GM13977 (cell line): ENCODE data around the gene LARP1.

Experiments used
- DNase-seq: peaks from one replicate; pipeline ENCODE4 v3.0.0; 2012; ENCODE audit warnings: low spot score
- CTCF ChIP-seq: IDR thresholded peaks from 2 replicates; pipeline ENCODE4 v1.5.1; 2012; ENCODE audit warnings: mild to moderate bottlenecking, control low read depth; ENCODE audit not compliant: insufficient read depth; ENCODE audit errors: extremely low read depth, missing control alignments
- in situ Hi-C: fragments of 300-500 bp; cut with MboI; formaldehyde crosslinking; loops from one replicate; pipeline ENCODE4 v1.12.0; 2022; ENCODE audit warnings: low sequenced_read_pairs, low pct_unique_long_range_greater_than_20kb, mixed read lengths, inconsistent platforms; ENCODE audit not compliant: unreplicated experiment

The LARP1 gene

GRCh38 chr5:154755361-154756008 lies at the start of gene LARP1:
Gene LARP1, plus strand, starts transcription at chr5:154755377. Its CDS starts 381 bp downstream, at chr5:154755758.
- TF ChIP-seq CTCF = no peak
- in situ Hi-C loops = no loop called here
- peak; percentile 55 for DNase-seq

GRCh38 chr5:154706416-154706815 lies 48.8 kb upstream of the LARP1 start:
- no peak for TF ChIP-seq CTCF
- in situ Hi-C loops = no loop called here
- DNase-seq = no peak

GRCh38 chr5:154707641-154708040 lies 47.5 kb upstream of the LARP1 start:
- DNase-seq = no peak
- no peak for TF ChIP-seq CTCF
- in situ Hi-C loops = no loop called here

- no peak for TF ChIP-seq CTCF
- in situ Hi-C loops = no loop called here
- no peak for DNase-seq
Observed at GRCh38 chr5:154708207-154708606, 47.0 kb upstream of the LARP1 start.

GRCh38 chr5:154708846-154709245 lies 46.3 kb upstream of the LARP1 start:
- no peak for TF ChIP-seq CTCF
- in situ Hi-C loops = no loop called here
- DNase-seq = no peak

- no peak for TF ChIP-seq CTCF
- no peak for DNase-seq
- in situ Hi-C loops = no loop called here
Observed at GRCh38 chr5:154709368-154710305, 45.5 kb upstream of the LARP1 start.
